ENCODE results near the gene HPCAL1. TPM values are rescaled to one million over a fixed set of nuclear protein-coding genes. Genes with fewer than 3 reads are reported as not detected.
A peak's percentile ranks its signal among the peaks of the same experiment; 100 is the strongest.

The HPCAL1 gene
- total and polyA plus RNA-seq, 4 experiments from 2014 or later, result 77.1 to 114 (median 90.4) TPM

GRCh38 chr2:10419553-10420257, 117.0 kb downstream of the HPCAL1 start:
- H3K4me3 ChIP-seq (ENCODE audit: low read length in 2 of 2), result no peak overlapping the region
- H3K9me3 Mint-ChIP-seq, result no peaks in the 10 kb centered on the region
- no peak for DNase-seq
- no peaks in the 10 kb centered on the region for H3K9me3 ChIP-seq (ENCODE audit: control insufficient read depth in 1 of 2, low read length in 2 of 2)
- H3K4me3 Mint-ChIP-seq, result no peak overlapping the region
- peaks cover 24% of the 10 kb centered on the region for H3K36me3 ChIP-seq (ENCODE audit: insufficient read depth, low read length)
- POLR2A ChIA-PET (ENCODE audit: partially characterized antibody), result interaction anchor here (0.7 kb wide), 1 partner anchor 9 kb away, joined by 3 read pairs; no protein-coding TSS in a partner anchor
- intact Hi-C loops (cut with micrococcal nuclease), result no loop called here
- H3K27me3 ChIP-seq (ENCODE audit: insufficient read depth, low read length), result no peaks in the 10 kb centered on the region
- CTCF ChIA-PET (ENCODE audit: partially characterized antibody), result interaction anchor here (1.0 to 6.3 kb wide), 2 partner anchors 11 kb away, joined by 3 to 40 read pairs; no protein-coding TSS in a partner anchor
- no peaks in the 10 kb centered on the region for H3K4me1 ChIP-seq (ENCODE audit: insufficient read depth, low read length)
- H3K36me3 Mint-ChIP-seq, result peaks cover 7 to 48% of the 10 kb centered on the region in 2 donors
- H3K27ac Mint-ChIP-seq, result no peak overlapping the region
- H3K4me1 Mint-ChIP-seq, result peaks cover 0 to 14% (median 0%) of the 10 kb centered on the region in 4 donors
- no peak overlapping the region for H3K27ac ChIP-seq (ENCODE audit: low read depth, low read length)
- no peaks in the 10 kb centered on the region for H3K27me3 Mint-ChIP-seq

- Mint-ChIP-seq H3K27ac (no peak overlapping the region), H3K9me3 (no peaks in the 10 kb centered on the region), H3K27me3 (no peaks in the 10 kb centered on the region), H3K36me3 (peaks cover 17 to 65% of the 10 kb centered on the region in 2 donors), H3K4me3 (no peak overlapping the region), H3K4me1 (no peaks in the 10 kb centered on the region)
- ChIA-PET POLR2A (ENCODE audit: partially characterized antibody) (no interaction called here), CTCF (ENCODE audit: partially characterized antibody) (interaction anchor here (5.7 to 6.3 kb wide), 2 partner anchors 12 to 14 kb away, joined by 23 to 40 read pairs; no protein-coding TSS in a partner anchor)
- Histone ChIP-seq H3K27me3 (ENCODE audit: insufficient read depth, low read length) (no peaks in the 10 kb centered on the region), H3K27ac (ENCODE audit: low read depth, low read length) (no peak overlapping the region), H3K4me1 (ENCODE audit: insufficient read depth, low read length) (no peaks in the 10 kb centered on the region), H3K4me3 (ENCODE audit: low read length in 2 of 2) (no peak overlapping the region), H3K9me3 (ENCODE audit: control insufficient read depth in 1 of 2, low read length in 2 of 2) (no peaks in the 10 kb centered on the region), H3K36me3 (ENCODE audit: insufficient read depth, low read length) (peaks cover 29% of the 10 kb centered on the region)
- intact Hi-C loops (cut with micrococcal nuclease), result no loop called here
- DNase-seq, result no peak
Observed at GRCh38 chr2:10422251-10422650, 119.5 kb downstream of the HPCAL1 start.

- H3K4me3 Mint-ChIP-seq, result no peak overlapping the region
- no peak overlapping the region for H3K27ac Mint-ChIP-seq
- peaks cover 23 to 69% of the 10 kb centered on the region in 2 donors for H3K36me3 Mint-ChIP-seq
- H3K4me1 Mint-ChIP-seq, result no peaks in the 10 kb centered on the region
- no peaks in the 10 kb centered on the region for H3K9me3 Mint-ChIP-seq
- H3K4me3 ChIP-seq (ENCODE audit: low read length in 2 of 2), result no peak overlapping the region
- peaks cover 32% of the 10 kb centered on the region for H3K36me3 ChIP-seq (ENCODE audit: insufficient read depth, low read length)
- no peak for DNase-seq
- no peaks in the 10 kb centered on the region for H3K27me3 ChIP-seq (ENCODE audit: insufficient read depth, low read length)
- POLR2A ChIA-PET (ENCODE audit: partially characterized antibody), result no interaction called here
- H3K9me3 ChIP-seq (ENCODE audit: control insufficient read depth in 1 of 2, low read length in 2 of 2), result no peaks in the 10 kb centered on the region
- CTCF ChIA-PET (ENCODE audit: partially characterized antibody), result interaction anchor here (5.7 to 6.3 kb wide), 2 partner anchors 12 to 14 kb away, joined by 23 to 40 read pairs; no protein-coding TSS in a partner anchor
- no peak overlapping the region for H3K27ac ChIP-seq (ENCODE audit: low read depth, low read length)
- intact Hi-C loops (cut with micrococcal nuclease), result no loop called here
- H3K27me3 Mint-ChIP-seq, result no peaks in the 10 kb centered on the region
- H3K4me1 ChIP-seq (ENCODE audit: insufficient read depth, low read length), result no peaks in the 10 kb centered on the region
Observed at GRCh38 chr2:10422732-10423399, 120.2 kb downstream of the HPCAL1 start.

GRCh38 chr2:10423400-10423774, 120.7 kb downstream of the HPCAL1 start:
- Histone ChIP-seq H3K4me1 (ENCODE audit: insufficient read depth, low read length) (no peaks in the 10 kb centered on the region), H3K27ac (ENCODE audit: low read depth, low read length) (no peak overlapping the region), H3K4me3 (ENCODE audit: low read length in 2 of 2) (no peak overlapping the region), H3K27me3 (ENCODE audit: insufficient read depth, low read length) (no peaks in the 10 kb centered on the region), H3K36me3 (ENCODE audit: insufficient read depth, low read length) (peaks cover 32% of the 10 kb centered on the region), H3K9me3 (ENCODE audit: control insufficient read depth in 1 of 2, low read length in 2 of 2) (no peaks in the 10 kb centered on the region)
- peaks cover 22 to 68% of the 10 kb centered on the region in 2 donors for H3K36me3 Mint-ChIP-seq
- DNase-seq, result no peak
- H3K4me3 Mint-ChIP-seq, result no peak overlapping the region
- no peaks in the 10 kb centered on the region for H3K27me3 Mint-ChIP-seq
- intact Hi-C loops (cut with micrococcal nuclease), result no loop called here
- ChIA-PET CTCF (ENCODE audit: partially characterized antibody) (interaction anchor here (0.7 to 5.7 kb wide), 3 partner anchors 11 to 266 kb away, joined by 3 to 23 read pairs (median 9); no protein-coding TSS in a partner anchor), POLR2A (ENCODE audit: partially characterized antibody) (no interaction called here)
- H3K27ac Mint-ChIP-seq, result no peak overlapping the region
- no peaks in the 10 kb centered on the region for H3K4me1 Mint-ChIP-seq
- no peaks in the 10 kb centered on the region for H3K9me3 Mint-ChIP-seq

GRCh38 chr2:10424051-10424450, 121.3 kb downstream of the HPCAL1 start:
- H3K36me3 ChIP-seq (ENCODE audit: insufficient read depth, low read length), result peaks cover 32% of the 10 kb centered on the region
- no peaks in the 10 kb centered on the region for H3K9me3 ChIP-seq (ENCODE audit: control insufficient read depth in 1 of 2, low read length in 2 of 2)
- no peak overlapping the region for H3K4me3 ChIP-seq (ENCODE audit: low read length in 2 of 2)
- no peak for DNase-seq
- no peak overlapping the region for H3K27ac ChIP-seq (ENCODE audit: low read depth, low read length)
- Mint-ChIP-seq H3K36me3 (peaks cover 19 to 65% of the 10 kb centered on the region in 2 donors), H3K4me3 (no peak overlapping the region), H3K27ac (no peak overlapping the region), H3K27me3 (no peaks in the 10 kb centered on the region), H3K9me3 (no peaks in the 10 kb centered on the region), H3K4me1 (no peaks in the 10 kb centered on the region)
- POLR2A ChIA-PET (ENCODE audit: partially characterized antibody), result no interaction called here
- H3K27me3 ChIP-seq (ENCODE audit: insufficient read depth, low read length), result no peaks in the 10 kb centered on the region
- CTCF ChIA-PET (ENCODE audit: partially characterized antibody), result interaction anchor here (0.7 to 5.7 kb wide), 3 partner anchors 11 to 267 kb away, joined by 3 to 23 read pairs (median 9); no protein-coding TSS in a partner anchor
- intact Hi-C loops (cut with micrococcal nuclease), result no loop called here
- H3K4me1 ChIP-seq (ENCODE audit: insufficient read depth, low read length), result no peaks in the 10 kb centered on the region

- intact Hi-C loops (cut with micrococcal nuclease), result no loop called here
- POLR2A ChIA-PET (ENCODE audit: partially characterized antibody), result no interaction called here
- peaks cover 16 to 56% of the 10 kb centered on the region in 2 donors for H3K36me3 Mint-ChIP-seq
Observed at GRCh38 chr2:10424916-10425505, 122.3 kb downstream of the HPCAL1 start.

GRCh38 chr2:10425699-10426098, 123.0 kb downstream of the HPCAL1 start:
- Histone ChIP-seq H3K27me3 (ENCODE audit: insufficient read depth, low read length) (no peaks in the 10 kb centered on the region), H3K9me3 (ENCODE audit: control insufficient read depth in 1 of 2, low read length in 2 of 2) (no peaks in the 10 kb centered on the region), H3K4me3 (ENCODE audit: low read length in 2 of 2) (no peak overlapping the region), H3K36me3 (ENCODE audit: insufficient read depth, low read length) (peaks cover 32% of the 10 kb centered on the region), H3K27ac (ENCODE audit: low read depth, low read length) (no peak overlapping the region), H3K4me1 (ENCODE audit: insufficient read depth, low read length) (no peaks in the 10 kb centered on the region)
- H3K9me3 Mint-ChIP-seq, result no peaks in the 10 kb centered on the region
- no peak for DNase-seq
- no peak overlapping the region for H3K27ac Mint-ChIP-seq
- POLR2A ChIA-PET (ENCODE audit: partially characterized antibody), result no interaction called here
- intact Hi-C loops (cut with micrococcal nuclease), result no loop called here
- CTCF ChIA-PET (ENCODE audit: partially characterized antibody), result interaction anchor here (3.5 to 5.7 kb wide), 2 partner anchors 9 to 17 kb away, joined by 9 to 23 read pairs; no protein-coding TSS in a partner anchor
- no peak overlapping the region for H3K4me3 Mint-ChIP-seq
- H3K36me3 Mint-ChIP-seq, result peaks cover 16 to 52% of the 10 kb centered on the region in 2 donors
- no peaks in the 10 kb centered on the region for H3K4me1 Mint-ChIP-seq
- H3K27me3 Mint-ChIP-seq, result no peaks in the 10 kb centered on the region

More at GRCh38 chr2:10424916-10425505, 122.3 kb downstream of the HPCAL1 start:
- Histone ChIP-seq H3K36me3 (ENCODE audit: insufficient read depth, low read length) (peaks cover 32% of the 10 kb centered on the region), H3K4me3 (ENCODE audit: low read length in 2 of 2) (no peak overlapping the region), H3K4me1 (ENCODE audit: insufficient read depth, low read length) (no peaks in the 10 kb centered on the region), H3K9me3 (ENCODE audit: control insufficient read depth in 1 of 2, low read length in 2 of 2) (no peaks in the 10 kb centered on the region), H3K27me3 (ENCODE audit: insufficient read depth, low read length) (no peaks in the 10 kb centered on the region), H3K27ac (ENCODE audit: low read depth, low read length) (no peak overlapping the region)
- Mint-ChIP-seq H3K27ac (no peak overlapping the region), H3K4me1 (no peaks in the 10 kb centered on the region), H3K9me3 (no peaks in the 10 kb centered on the region), H3K4me3 (no peak overlapping the region), H3K27me3 (no peaks in the 10 kb centered on the region)
- peak in 1 of 5 donors; percentile 37 for DNase-seq
- CTCF ChIA-PET (ENCODE audit: partially characterized antibody), result interaction anchor here (3.5 to 5.7 kb wide), 2 partner anchors 10 to 16 kb away, joined by 9 to 23 read pairs; no protein-coding TSS in a partner anchor
